ENCODE data around the gene MZF1.
"Not testable (repeated sequence)": the region's sequence is repeated elsewhere in the genome, so short reads cannot be mapped to it uniquely, and the experiment has no call there.

Gene MZF1

GRCh38 chr19:58581227-58582141 lies 8.3 kb upstream of the MZF1 start:
- DNase-seq (ENCODE audit: low read depth): peak; percentile 89

GRCh38 chr19:58579473-58580142 lies 6.5 kb upstream of the MZF1 start:
- TF ChIP-seq, protein P1, sequence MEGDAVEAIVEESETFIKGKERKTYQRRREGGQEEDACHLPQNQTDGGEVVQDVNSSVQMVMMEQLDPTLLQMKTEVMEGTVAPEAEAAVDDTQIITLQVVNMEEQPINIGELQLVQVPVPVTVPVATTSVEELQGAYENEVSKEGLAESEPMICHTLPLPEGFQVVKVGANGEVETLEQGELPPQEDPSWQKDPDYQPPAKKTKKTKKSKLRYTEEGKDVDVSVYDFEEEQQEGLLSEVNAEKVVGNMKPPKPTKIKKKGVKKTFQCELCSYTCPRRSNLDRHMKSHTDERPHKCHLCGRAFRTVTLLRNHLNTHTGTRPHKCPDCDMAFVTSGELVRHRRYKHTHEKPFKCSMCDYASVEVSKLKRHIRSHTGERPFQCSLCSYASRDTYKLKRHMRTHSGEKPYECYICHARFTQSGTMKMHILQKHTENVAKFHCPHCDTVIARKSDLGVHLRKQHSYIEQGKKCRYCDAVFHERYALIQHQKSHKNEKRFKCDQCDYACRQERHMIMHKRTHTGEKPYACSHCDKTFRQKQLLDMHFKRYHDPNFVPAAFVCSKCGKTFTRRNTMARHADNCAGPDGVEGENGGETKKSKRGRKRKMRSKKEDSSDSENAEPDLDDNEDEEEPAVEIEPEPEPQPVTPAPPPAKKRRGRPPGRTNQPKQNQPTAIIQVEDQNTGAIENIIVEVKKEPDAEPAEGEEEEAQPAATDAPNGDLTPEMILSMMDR (conservative IDR thresholded peaks at IDR 0.05; ENCODE audit: control insufficient read depth, insufficient read depth, low read depth, low read length): no peak
- no peak for DNase-seq (ENCODE audit: low read depth)

More at GRCh38 chr19:58581227-58582141, 8.3 kb upstream of the MZF1 start:
- TF ChIP-seq, protein P1 (conservative IDR thresholded peaks at IDR 0.05; ENCODE audit: control insufficient read depth, insufficient read depth, low read depth, low read length): peak; percentile 97
- H3K4me3 ChIP-seq (ENCODE audit: control insufficient read depth, low read depth, low read length): no peak overlapping the region

GRCh38 chr19:58578012-58578925 lies 5.1 kb upstream of the MZF1 start:
- DNase-seq (ENCODE audit: low read depth): no peak
- H3K4me3 ChIP-seq (ENCODE audit: control insufficient read depth, low read depth, low read length): no peak overlapping the region
- TF ChIP-seq, protein P1 (conservative IDR thresholded peaks at IDR 0.05; ENCODE audit: control insufficient read depth, insufficient read depth, low read depth, low read length): no peak

More at GRCh38 chr19:58579473-58580142, 6.5 kb upstream of the MZF1 start:
- H3K4me3 ChIP-seq (ENCODE audit: control insufficient read depth, low read depth, low read length): no peak overlapping the region

GRCh38 chr19:58577581-58577980 lies 4.4 kb upstream of the MZF1 start:
- not testable (repeated sequence) for H3K4me3 ChIP-seq (ENCODE audit: control insufficient read depth, low read depth, low read length); DNase-seq (ENCODE audit: low read depth)

- TF ChIP-seq, protein P1 (conservative IDR thresholded peaks at IDR 0.05; ENCODE audit: control insufficient read depth, insufficient read depth, low read depth, low read length): no peak
- H3K4me3 ChIP-seq (ENCODE audit: control insufficient read depth, low read depth, low read length): peak overlapping the region; percentile 83
- peak; percentile 87 for DNase-seq (ENCODE audit: low read depth)
Observed at GRCh38 chr19:58575183-58576041, 2.3 kb upstream of the MZF1 start.

DNA sequence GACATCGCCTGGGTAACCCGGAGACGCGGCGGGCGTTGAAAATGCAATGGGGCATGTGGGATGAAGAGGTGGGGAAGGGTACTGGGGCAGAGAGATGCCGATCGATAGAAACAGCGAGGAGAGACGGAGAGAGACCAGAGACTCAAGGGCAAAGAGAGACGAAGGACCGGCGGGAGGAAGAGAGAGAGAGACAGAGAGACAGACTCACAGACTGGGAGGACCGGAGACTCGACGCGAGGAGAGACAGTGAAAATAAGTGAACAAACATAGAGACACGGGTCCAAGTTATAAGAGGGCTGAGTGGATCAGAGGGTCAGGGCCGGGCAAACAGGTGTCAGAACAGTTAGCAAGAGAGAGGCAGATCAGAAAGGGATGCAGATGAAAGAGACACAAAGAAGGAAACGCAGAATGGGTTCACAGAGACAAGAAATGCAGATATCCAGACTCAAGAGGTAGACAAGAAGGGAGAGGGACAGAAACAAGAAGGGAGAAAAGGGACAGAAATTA lies 576 bp upstream of the MZF1 start:
- peak overlapping the region; percentile 92 for H3K4me3 ChIP-seq (ENCODE audit: control insufficient read depth, low read depth, low read length)
- TF ChIP-seq, protein P1 (conservative IDR thresholded peaks at IDR 0.05; ENCODE audit: control insufficient read depth, insufficient read depth, low read depth, low read length): no peak
- DNase-seq (ENCODE audit: low read depth): no peak
